ENCODE results near the gene ZNF649. TPM values are rescaled to one million over a fixed set of nuclear protein-coding genes. Genes with fewer than 3 reads are reported as not detected.

Gene ZNF649
- total RNA-seq, result 4.6 and 7.0 TPM in 2 replicates

GRCh38 chr19:51904331-51905165, at the start of gene ZNF649:
Gene ZNF649, minus strand, starts transcription at chr19:51905017. Its CDS starts 4,910 bp downstream, at chr19:51900107.

GRCh38 chr19:51926784-51927741, 22.2 kb upstream of the ZNF649 start, which contains the start of gene ZNF613:
Gene ZNF613, plus strand, starts transcription at chr19:51927472. Its CDS starts 8,749 bp downstream, at chr19:51936221.

GRCh38 chr19:51887522-51888498, 17.0 kb downstream of the ZNF649 start, which contains the start of gene ZNF577:
Gene ZNF577, minus strand, starts transcription at chr19:51887951. Its CDS starts 7,569 bp downstream, at chr19:51880382.

Other genes starting within 250 kb of the ZNF649 start
- gene SPACA6, start 211.7 kb downstream of the ZNF649 start, total RNA-seq, result 2.6 and 5.9 TPM in 2 replicates
- 0.42 and 0.65 TPM in 2 replicates for gene HAS1, start 181.0 kb downstream of the ZNF649 start, total RNA-seq
- not detected in 2 replicates for gene FPR1, start 153.1 kb downstream of the ZNF649 start, total RNA-seq
- gene FPR2, start 143.8 kb downstream of the ZNF649 start, total RNA-seq, result not detected in 2 replicates
- gene FPR3, start 109.9 kb downstream of the ZNF649 start, total RNA-seq, result not detected in 2 replicates
- gene ZNF577, start 17.1 kb downstream of the ZNF649 start, total RNA-seq, result 2.5 and 5.0 TPM in 2 replicates
- gene ZNF613, start 22.5 kb upstream of the ZNF649 start, total RNA-seq, result 3.1 and 9.8 TPM in 2 replicates
- 0.98 and 2.4 TPM in 2 replicates for gene ZNF350, start 81.8 kb upstream of the ZNF649 start, total RNA-seq
- gene ZNF615, start 103.2 kb upstream of the ZNF649 start, total RNA-seq, result 3.3 and 5.6 TPM in 2 replicates
- gene ZNF614, start 123.4 kb upstream of the ZNF649 start, total RNA-seq, result 7.2 and 7.9 TPM in 2 replicates
- 2.4 and 5.6 TPM in 2 replicates for gene ZNF432, start 143.8 kb upstream of the ZNF649 start, total RNA-seq
- gene ZNF841, start 190.7 kb upstream of the ZNF649 start, total RNA-seq, result 3.3 and 7.5 TPM in 2 replicates
- gene ZNF616, start 234.9 kb upstream of the ZNF649 start, total RNA-seq, result 3.5 and 5.6 TPM in 2 replicates

Data from airway epithelial cell (primary cell).